Activated CD8-positive, alpha-beta memory T cell treated with anti-CD3 and anti-CD28 coated beads, Interleukin-2, amount 50 U/mL, for 1 hour (primary cell): ENCODE results near the gene KIF13A.
"Not testable (repeated sequence)": the region's sequence is repeated elsewhere in the genome, so short reads cannot be mapped to it uniquely, and the experiment has no call there.

ENCODE experiments used
- DNase-seq: peaks from one replicate; pipeline ENCODE4 v3.0.0-alpha.2; 2020; ENCODE audit errors: extremely low read depth

The KIF13A gene

DNA sequence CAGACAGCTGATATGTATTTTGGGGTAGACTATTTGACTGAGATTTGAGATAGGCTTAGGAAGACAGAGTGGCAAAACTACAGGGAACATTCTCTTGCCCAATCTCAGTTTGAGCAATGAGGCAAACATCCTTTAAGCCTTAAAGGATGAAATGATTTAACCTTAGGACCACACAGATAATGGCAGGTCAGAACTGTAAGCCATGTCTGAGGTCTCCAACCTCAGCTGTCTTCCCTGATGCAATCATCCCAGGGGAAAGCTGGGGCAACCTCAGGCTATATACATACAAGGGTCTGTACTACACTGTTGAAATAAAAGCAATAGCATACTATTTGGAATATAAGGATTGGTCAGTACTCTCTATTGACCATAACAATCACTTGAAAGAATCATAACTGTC is 196.9 kb downstream of the KIF13A start:
- DNase-seq: no peak

GRCh38 chr6:17785094-17785787 is 202.2 kb downstream of the KIF13A start:
- DNase-seq: no peak

GRCh38 chr6:17780061-17780460 is 207.4 kb downstream of the KIF13A start:
- no peak for DNase-seq

GRCh38 chr6:17771609-17772008 is 215.8 kb downstream of the KIF13A start:
- DNase-seq: no peak

DNA sequence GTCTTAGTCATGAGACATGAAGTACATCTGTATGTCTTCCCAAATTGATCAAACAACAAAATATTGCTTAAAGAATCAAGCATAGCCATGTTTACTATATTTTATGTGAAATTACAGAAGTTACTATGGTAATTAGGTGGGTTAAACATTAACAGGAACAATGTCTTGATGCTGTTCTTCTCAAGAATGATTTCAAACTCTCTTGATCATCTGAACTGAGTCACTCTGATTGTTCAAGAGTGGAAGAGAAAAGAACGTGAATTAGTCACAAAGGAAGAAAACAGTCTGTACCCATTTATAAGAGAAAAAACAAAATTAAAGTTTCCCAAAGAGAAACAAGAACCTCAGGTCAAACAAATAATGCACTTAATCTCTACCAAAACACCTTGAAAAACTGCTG is 218.6 kb downstream of the KIF13A start:
- no peak for DNase-seq

DNA sequence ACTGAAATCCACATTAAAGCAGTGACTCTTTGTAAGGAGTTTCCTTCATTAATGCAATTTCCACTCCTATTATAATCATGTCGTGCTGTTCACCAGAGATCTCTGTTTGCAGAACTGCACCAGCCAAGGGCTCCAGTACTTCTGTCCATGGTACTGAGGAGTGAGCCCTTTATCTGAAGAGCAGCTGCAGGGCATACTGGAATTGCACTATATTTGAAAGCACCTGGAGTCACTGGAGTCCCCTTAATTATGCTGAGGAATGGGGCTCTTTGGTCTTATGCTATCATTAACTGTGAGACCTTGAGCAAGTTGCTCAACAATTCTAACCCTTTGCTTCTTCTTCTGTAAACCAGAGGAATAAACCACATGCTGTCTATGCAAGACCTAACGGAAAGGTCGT is 219.0 kb downstream of the KIF13A start:
- DNase-seq: no peak

GRCh38 chr6:17762651-17763050 is 224.8 kb downstream of the KIF13A start:
- no peak for DNase-seq

DNA sequence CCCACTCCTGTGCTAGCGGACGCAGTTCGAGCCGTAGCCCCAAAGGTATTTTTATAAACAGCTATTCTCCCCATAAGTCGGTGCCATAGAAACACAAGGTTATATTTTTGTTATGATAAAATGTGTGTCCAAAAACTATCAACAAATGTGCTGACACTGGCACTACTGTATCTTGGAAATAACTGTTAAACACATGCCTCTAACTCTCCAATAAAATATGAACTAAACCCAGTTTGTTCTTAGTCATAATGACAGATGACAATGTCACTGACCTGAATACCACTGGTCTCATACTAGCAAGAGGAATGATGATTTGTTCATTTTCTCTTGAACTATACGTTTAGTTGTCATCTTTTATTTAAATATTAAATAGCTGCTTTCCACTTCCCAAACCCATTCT is 229.3 kb downstream of the KIF13A start:
- DNase-seq: no peak

GRCh38 chr6:17754254-17754653 is 233.2 kb downstream of the KIF13A start:
- no peak for DNase-seq

- DNase-seq: not testable (repeated sequence)
Observed at GRCh38 chr6:17745324-17745723, 242.1 kb downstream of the KIF13A start.

DNA sequence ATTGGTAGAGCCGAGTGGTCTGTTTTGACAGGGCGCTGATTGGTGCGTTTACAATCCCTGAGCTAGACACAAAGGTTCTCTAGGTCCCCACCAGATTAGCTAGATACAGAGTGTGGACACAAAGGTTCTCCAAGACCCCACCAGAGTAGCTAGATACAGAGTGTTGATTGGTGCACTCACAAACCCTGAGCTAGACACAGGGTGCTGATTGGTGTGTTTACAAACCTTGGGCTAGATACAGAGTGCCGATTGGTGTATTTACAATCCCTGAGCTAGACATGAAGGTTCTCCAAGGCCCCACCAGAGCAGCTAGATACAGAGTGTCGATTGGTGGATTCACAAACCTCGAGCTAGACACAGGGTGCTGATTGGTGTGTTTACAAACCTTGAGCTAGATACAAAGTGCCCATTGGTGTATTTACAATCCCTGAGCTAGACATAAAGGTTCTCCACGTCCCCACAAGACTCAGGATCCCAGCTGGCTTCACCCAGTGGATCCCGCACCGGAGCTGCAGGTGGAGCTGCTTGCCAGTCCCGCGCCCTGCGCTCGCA is 242.6 kb downstream of the KIF13A start:
- DNase-seq: not testable (repeated sequence)

DNA sequence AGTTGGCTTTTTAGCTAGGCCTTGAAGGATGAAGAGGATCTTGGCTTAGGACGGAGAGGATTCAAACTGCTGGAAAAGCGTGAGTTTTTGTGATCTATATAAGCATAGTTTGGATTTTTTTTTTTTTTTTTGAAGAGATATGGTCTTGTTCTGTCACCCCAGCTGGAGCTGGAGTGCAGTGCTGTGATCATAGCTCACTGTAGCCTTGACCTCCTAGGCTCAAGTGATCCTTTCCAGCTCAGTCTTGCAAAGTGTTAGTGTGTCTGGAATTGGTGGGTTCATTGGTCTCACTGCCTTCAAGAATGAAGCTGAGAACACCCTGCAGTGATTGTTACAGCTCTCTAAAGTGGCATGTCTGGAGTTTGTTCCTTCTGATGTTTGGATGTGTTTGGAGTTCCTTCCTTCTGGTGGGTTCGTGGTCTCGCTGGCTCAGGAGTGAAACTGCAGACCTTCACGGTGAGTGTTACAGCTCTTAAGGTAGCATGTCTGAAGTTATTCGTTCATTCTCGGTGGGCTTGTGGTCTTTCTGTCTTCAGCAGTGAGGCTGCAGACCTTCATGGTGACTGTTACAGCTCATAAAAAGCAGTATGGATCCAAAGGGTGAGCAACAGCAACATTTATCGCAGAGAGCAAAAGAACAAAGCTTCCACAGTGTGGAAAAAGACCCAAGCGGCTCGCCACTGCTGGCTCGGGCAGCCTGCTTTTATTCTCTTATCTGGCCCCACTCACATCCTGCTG is 243.2 kb downstream of the KIF13A start:
- DNase-seq: no peak

DNA sequence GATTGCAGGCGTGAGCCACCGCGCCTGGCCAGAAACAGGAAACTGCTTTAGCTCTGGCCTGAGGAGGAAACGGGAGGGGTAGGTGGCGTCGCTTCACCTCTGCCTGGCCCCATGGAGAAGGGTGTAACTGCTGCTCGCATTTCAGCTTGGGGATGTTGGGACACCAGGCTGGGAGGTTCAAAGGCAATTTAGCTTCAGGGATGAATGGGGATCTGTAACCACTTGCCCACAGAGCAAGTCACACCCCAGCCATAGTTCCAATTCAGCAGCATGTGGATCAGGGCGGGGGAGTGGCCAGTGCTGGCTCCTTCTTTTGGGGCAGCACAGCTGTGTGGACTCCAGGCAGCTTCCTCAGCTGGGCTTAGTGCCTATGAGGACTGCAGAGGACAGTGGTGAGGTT is 245.9 kb downstream of the KIF13A start:
- DNase-seq: no peak

- no peak for DNase-seq
Observed at GRCh38 chr6:17740559-17741220, 246.7 kb downstream of the KIF13A start.

GRCh38 chr6:17737704-17738252 is 249.7 kb downstream of the KIF13A start:
- no peak for DNase-seq

DNA sequence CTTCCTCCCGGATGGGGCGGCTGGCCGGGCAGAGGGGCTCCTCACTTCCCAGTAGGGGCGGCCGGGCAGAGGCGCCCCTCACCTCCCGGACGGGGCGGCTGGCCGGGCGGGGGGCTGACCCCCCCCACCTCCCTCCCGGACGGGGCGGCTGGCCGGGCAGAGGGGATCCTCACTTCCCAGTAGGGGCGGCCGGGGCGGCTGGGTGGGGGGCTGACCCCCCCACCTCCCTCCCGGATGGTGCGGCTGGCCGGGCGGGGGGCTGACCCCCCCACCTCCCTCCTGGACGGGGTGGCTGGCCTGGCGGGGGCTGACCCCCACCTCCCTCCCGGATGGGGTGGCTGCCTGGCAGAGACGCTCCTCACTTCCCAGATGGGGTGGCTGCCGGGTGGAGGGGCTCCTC is 252.1 kb downstream of the KIF13A start:
- DNase-seq: not testable (repeated sequence)

GRCh38 chr6:17730078-17730704 is 257.2 kb downstream of the KIF13A start:
- no peak for DNase-seq

DNA sequence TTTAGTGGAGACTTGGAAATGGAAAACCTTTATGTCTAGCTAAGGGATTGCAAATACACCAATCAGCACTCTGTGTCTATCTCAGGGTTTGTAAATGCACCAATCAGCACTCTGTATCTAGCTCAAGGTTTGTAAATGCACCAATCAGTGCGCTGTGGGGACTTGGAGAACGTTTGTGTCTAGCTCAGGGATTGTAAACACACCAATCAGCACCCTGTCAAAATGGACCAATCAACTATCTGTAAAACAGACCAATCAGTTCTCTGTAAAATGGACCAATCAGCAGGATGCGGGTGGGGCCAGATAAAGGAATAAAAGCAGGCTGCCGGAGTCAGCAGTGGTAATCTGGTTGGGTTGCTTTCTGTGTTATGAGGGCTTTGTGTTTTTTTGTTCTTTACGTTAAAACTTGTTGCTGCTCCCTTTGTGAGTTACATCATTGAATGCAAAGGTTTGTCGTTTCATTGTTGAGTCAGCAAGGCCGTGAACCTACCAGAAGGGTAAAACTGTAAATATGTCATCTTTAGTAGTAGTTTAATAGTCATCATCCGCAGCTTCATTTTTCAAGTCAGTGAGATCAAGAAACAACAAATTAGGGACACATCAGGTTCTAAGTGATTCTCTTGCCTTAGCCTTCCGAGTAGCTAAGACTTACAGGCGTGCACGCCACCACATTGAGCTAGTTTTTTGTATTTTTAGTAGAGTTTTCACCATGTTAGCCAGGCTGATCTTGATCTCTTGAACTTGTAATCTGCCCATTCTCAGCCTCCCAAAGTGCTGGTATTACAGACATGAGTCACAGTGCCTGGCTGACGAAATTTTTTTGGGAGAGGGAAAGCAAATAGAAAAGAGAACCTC is 258.0 kb downstream of the KIF13A start:
- no peak for DNase-seq

DNA sequence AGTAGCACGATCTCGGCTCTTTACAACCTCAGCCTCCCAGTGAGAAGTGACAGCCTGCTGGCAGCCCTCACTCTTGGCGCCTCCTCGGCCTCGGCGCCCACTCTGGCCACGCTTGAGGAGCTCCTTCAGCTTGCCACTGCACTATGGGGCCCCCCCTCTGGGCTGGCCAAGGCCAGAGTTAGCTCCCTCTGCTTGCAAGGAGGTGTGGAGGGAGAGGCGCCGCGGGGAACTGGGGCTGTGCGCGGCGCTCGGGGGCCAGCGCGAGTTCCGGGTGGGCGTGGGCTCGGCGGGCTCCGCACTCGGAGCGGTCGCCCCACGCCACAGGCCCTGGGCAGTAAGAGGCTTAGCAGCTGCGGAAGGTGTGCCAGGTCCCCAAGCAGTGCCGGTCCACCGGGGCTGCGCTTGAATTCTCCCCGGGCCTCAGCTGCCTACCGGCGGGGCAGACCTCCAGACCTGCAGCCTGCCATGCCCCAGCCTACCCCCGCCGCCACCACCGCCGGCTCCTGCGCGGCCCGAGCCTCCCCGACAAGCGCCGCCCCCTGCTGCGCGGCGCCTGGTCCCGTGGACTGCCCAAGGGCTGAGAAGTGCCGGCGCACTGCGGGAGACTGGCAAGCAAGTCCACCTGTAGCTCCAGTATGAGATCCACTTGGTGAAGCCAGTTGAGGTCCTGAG is 258.7 kb downstream of the KIF13A start:
- DNase-seq: no peak

GRCh38 chr6:17725083-17725482 is 262.4 kb downstream of the KIF13A start:
- no peak for DNase-seq
